H9 (cell line): ENCODE measurements around the gene ZNF214. TPM values are rescaled to one million over a fixed set of nuclear protein-coding genes. Genes with fewer than 3 reads are reported as not detected.

Source experiments
- DNase-seq: peaks from one replicate; pipeline ENCODE4 v3.0.0-alpha.2; 2017
- H2AFZ ChIP-seq: one replicate; pipeline ENCODE4 v1.6.1; 2013; ENCODE audit warnings: mild to moderate bottlenecking, low read length, control low read depth, moderate library complexity
- H2AK5ac ChIP-seq: 2 replicates; pipeline ENCODE4 v1.6.1; 2013; ENCODE audit warnings: low read length, control low read depth, mixed read lengths; ENCODE audit not compliant: insufficient read length
- H2BK120ac ChIP-seq: one replicate; pipeline ENCODE4 v1.6.1; 2013; ENCODE audit warnings: low read depth, mild to moderate bottlenecking, low read length, control low read depth, inconsistent platforms; ENCODE audit not compliant: poor library complexity, severe bottlenecking
- H2BK12ac ChIP-seq: 2 replicates; pipeline ENCODE4 v1.6.1; 2013; ENCODE audit warnings: low read length, control low read depth, mixed read lengths, low read depth; ENCODE audit not compliant: insufficient read length
- H2BK15ac ChIP-seq: 2 replicates; pipeline ENCODE4 v1.6.1; 2013; ENCODE audit warnings: low read depth, low read length, control low read depth
- H2BK20ac ChIP-seq: one replicate; pipeline ENCODE4 v1.6.1; 2013; ENCODE audit warnings: low read depth, mild to moderate bottlenecking, low read length, control low read depth, inconsistent platforms; ENCODE audit not compliant: poor library complexity, severe bottlenecking
- H2BK5ac ChIP-seq: 2 replicates; pipeline ENCODE4 v1.6.1; 2013; ENCODE audit warnings: low read length, control low read depth, mixed read lengths; ENCODE audit not compliant: insufficient read length
- H3K14ac ChIP-seq: 2 replicates; pipeline ENCODE4 v1.6.1; 2013; ENCODE audit warnings: low read length, control low read depth; ENCODE audit not compliant: insufficient read depth
- H3K18ac ChIP-seq: 2 replicates; pipeline ENCODE4 v1.6.1; 2013; ENCODE audit warnings: low read depth, mild to moderate bottlenecking, mixed read lengths, low read length, control low read depth; ENCODE audit not compliant: insufficient read length
- H3K23ac ChIP-seq: 2 replicates; pipeline ENCODE4 v1.6.1; 2013; ENCODE audit warnings: low read length, control low read depth, mixed read lengths, low read depth; ENCODE audit not compliant: insufficient read length
- H3K23me2 ChIP-seq: 2 replicates; pipeline ENCODE4 v1.6.1; 2013; ENCODE audit warnings: low read depth, mild to moderate bottlenecking, mixed read lengths, low read length, control low read depth; ENCODE audit not compliant: insufficient read length, poor library complexity, severe bottlenecking
- H3K27ac ChIP-seq: 2 replicates; pipeline ENCODE4 v1.5.1; 2013; ENCODE audit warnings: low read length, control low read depth, mixed read lengths, low read depth; ENCODE audit not compliant: insufficient read length
- H3K27me3 ChIP-seq: 2 replicates; pipeline ENCODE4 v1.6.1; 2013; ENCODE audit warnings: low read length, control low read depth, inconsistent platforms; ENCODE audit not compliant: insufficient read depth
- H3K4ac ChIP-seq: 2 replicates; pipeline ENCODE4 v1.6.1; 2013; ENCODE audit warnings: low read depth, mild to moderate bottlenecking, control low read depth, inconsistent platforms, low read length, moderate library complexity
- H3K4me1 ChIP-seq: 2 replicates; pipeline ENCODE4 v1.6.1; 2013; ENCODE audit warnings: low read length, control low read depth, inconsistent platforms; ENCODE audit not compliant: insufficient read depth
- H3K4me2 ChIP-seq: 2 replicates; pipeline ENCODE4 v1.6.1; 2013; ENCODE audit warnings: low read length, control low read depth, mixed read lengths; ENCODE audit not compliant: insufficient read length, insufficient read depth
- H3K56ac ChIP-seq: 2 replicates; pipeline ENCODE4 v1.6.1; 2013; ENCODE audit warnings: low read depth, mild to moderate bottlenecking, mixed read lengths, low read length, control low read depth; ENCODE audit not compliant: insufficient read length
- H3K79me1 ChIP-seq: 2 replicates; pipeline ENCODE4 v1.6.1; 2013; ENCODE audit warnings: low read depth, mild to moderate bottlenecking, moderate library complexity, low read length, control low read depth, inconsistent platforms; ENCODE audit not compliant: insufficient read depth, poor library complexity, severe bottlenecking
- H3K79me2 ChIP-seq: 2 replicates; pipeline ENCODE4 v1.6.1; 2013; ENCODE audit warnings: low read length, control low read depth, inconsistent platforms; ENCODE audit not compliant: insufficient read depth
- H3K9ac ChIP-seq: 2 replicates; pipeline ENCODE4 v1.6.1; 2013; ENCODE audit warnings: low read length, control low read depth, mixed read lengths; ENCODE audit not compliant: insufficient read length; ENCODE audit errors: extremely low read depth
- H3K9me3 ChIP-seq: one replicate; pipeline ENCODE4 v1.6.1; 2013; ENCODE audit warnings: low read depth, low read length, inconsistent platforms; ENCODE audit not compliant: control insufficient read depth
- H3T11ph ChIP-seq: one replicate; pipeline ENCODE4 v1.6.1; 2013; ENCODE audit warnings: mild to moderate bottlenecking, low read length, control low read depth, inconsistent platforms
- H4K20me1 ChIP-seq: one replicate; pipeline ENCODE4 v1.6.1; 2013; ENCODE audit not compliant: control insufficient read depth, insufficient read length, insufficient read depth
- H4K5ac ChIP-seq: 2 replicates; pipeline ENCODE4 v1.6.1; 2013; ENCODE audit warnings: low read depth, mild to moderate bottlenecking, mixed read lengths, low read length, control low read depth; ENCODE audit not compliant: insufficient read length
- H4K8ac ChIP-seq: replicated peaks from 2 replicates; pipeline ENCODE4 v1.6.1; 2013; ENCODE audit warnings: low read length, control low read depth, mixed read lengths, low read depth; ENCODE audit not compliant: insufficient read length
- H4K91ac ChIP-seq: 2 replicates; pipeline ENCODE4 v1.6.1; 2013; ENCODE audit warnings: low read depth, mild to moderate bottlenecking, moderate library complexity, mixed read lengths, low read length, control low read depth; ENCODE audit not compliant: insufficient read length
- H3K27ac Mint-ChIP-seq, 3 experiments: 2 replicates in 2 of 3; 3 replicates in 1 of 3; pipeline ENCODE4 v1.8.0; 2020 to 2021; ENCODE audit warnings: mixed read lengths in 3 of 3, mild to moderate bottlenecking in 1 of 3, moderate library complexity in 1 of 3
- H3K27me3 Mint-ChIP-seq: 2 replicates; pipeline ENCODE4 v1.8.0; 2021; ENCODE audit warnings: low read depth, mild to moderate bottlenecking, moderate library complexity, mixed read lengths
- H3K36me3 Mint-ChIP-seq, 3 experiments: 2 replicates in 2 of 3; 3 replicates in 1 of 3; pipeline ENCODE4 v1.8.0; 2020 to 2021; ENCODE audit warnings: low read depth in 3 of 3, mixed read lengths in 3 of 3; ENCODE audit not compliant: insufficient read depth in 1 of 3
- H3K4me1 Mint-ChIP-seq, 2 experiments: 2 replicates each; pipeline ENCODE4 v1.8.0; 2020; ENCODE audit warnings: mixed read lengths in 2 of 2
- H3K4me3 Mint-ChIP-seq, 2 experiments: 2 replicates in 1 of 2; 3 replicates in 1 of 2; pipeline ENCODE4 v1.8.0; 2020 to 2021; ENCODE audit warnings: mild to moderate bottlenecking in 2 of 2, mixed read lengths in 2 of 2, moderate library complexity in 1 of 2
- H3K9me3 Mint-ChIP-seq, 2 experiments: 2 replicates in 1 of 2; 3 replicates in 1 of 2; pipeline ENCODE4 v1.8.0; 2020; ENCODE audit warnings: mild to moderate bottlenecking in 2 of 2, mixed read lengths in 2 of 2, moderate library complexity in 1 of 2
- WGBS: extraction: QIAGEN DNeasy Blood & Tissue Kit; methylation state at CpG from one replicate; pipeline ENCODE4 v1.1.7; 2013; ENCODE audit warnings: missing lambda C conversion rate, low lambda C conversion rate, mixed read lengths; ENCODE audit not compliant: insufficient read length; ENCODE audit errors: extremely low coverage; 5-methylcytosine and 5-hydroxymethylcytosine counted together
- total RNA-seq: library from RNA; stranded (reverse); gene quantifications from 2 replicates; pipeline ENCODE4 v1.2.1, GENCODE V29; 2021
- TF ChIP-seq, protein P1 (sequence below): fragments of 200-600 bp; sonication (generic); conservative IDR thresholded peaks from 3 replicates; pipeline ENCODE4 v1.8.0; 2021; ENCODE audit warnings: antibody characterized with exemption, mild to moderate bottlenecking

ZNF214 gene
- total RNA-seq, 1 experiment from 2014 or later, result 4.0 TPM

DNA sequence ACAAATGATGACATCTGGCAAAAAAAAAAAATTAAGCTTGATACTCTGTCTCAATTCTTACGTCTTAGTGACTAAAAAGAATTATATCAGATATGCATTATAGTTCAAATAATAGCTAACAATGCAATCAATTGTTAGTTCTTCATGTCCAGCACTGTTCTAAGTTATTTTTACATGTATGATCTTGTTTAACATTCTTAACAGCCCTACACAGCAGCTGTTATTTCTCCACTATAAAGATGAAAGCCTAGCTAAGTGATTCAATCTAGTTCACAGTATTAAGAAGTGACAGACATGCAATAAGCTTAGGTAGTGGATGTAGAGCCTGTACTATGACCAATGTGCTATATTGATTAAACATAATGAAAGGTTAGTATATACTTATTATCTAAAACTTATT, 4.1 kb downstream of the ZNF214 start:
- H2AFZ ChIP-seq, result no peak overlapping the region
- no peak overlapping the region for H3K9ac ChIP-seq
- H3K9me3 ChIP-seq, result no peaks in the 10 kb centered on the region
- no peaks in the 10 kb centered on the region for H3K79me1 ChIP-seq
- H3T11ph ChIP-seq, result no peak overlapping the region
- H4K20me1 ChIP-seq, result no peaks in the 10 kb centered on the region
- H4K5ac ChIP-seq, result no peak overlapping the region
- Mint-ChIP-seq H3K4me1 (peaks cover 12 to 13% of the 10 kb centered on the region in 2 experiments), H3K27ac (no peak overlapping the region), H3K4me3 (no peak overlapping the region), H3K36me3 (no peaks in the 10 kb centered on the region; a peak in 1 of 7 replicates), H3K9me3 (no peaks in the 10 kb centered on the region; a peak in 1 of 5 replicates), H3K27me3 (peaks cover 3% of the 10 kb centered on the region)
- no peaks in the 10 kb centered on the region for H3K27me3 ChIP-seq
- H2BK12ac ChIP-seq, result no peak overlapping the region
- no peak overlapping the region for H3K14ac ChIP-seq
- H4K8ac ChIP-seq, result no peak overlapping the region
- no peak overlapping the region for H3K4me2 ChIP-seq
- no peaks in the 10 kb centered on the region for H3K79me2 ChIP-seq
- no peak overlapping the region for H2BK120ac ChIP-seq
- no peak overlapping the region for H2BK15ac ChIP-seq
- H2BK20ac ChIP-seq, result no peak overlapping the region
- no peak overlapping the region for H2BK5ac ChIP-seq
- H3K27ac ChIP-seq, result no peak overlapping the region
- peaks cover 3% of the 10 kb centered on the region for H3K23me2 ChIP-seq
- H2AK5ac ChIP-seq, result no peak overlapping the region
- H3K18ac ChIP-seq, result no peak overlapping the region
- no peak overlapping the region for H3K23ac ChIP-seq
- H3K4ac ChIP-seq, result no peak overlapping the region
- H4K91ac ChIP-seq, result no peak overlapping the region
- DNase-seq, result no peak
- no CpG with 5 or more reads among the region's 1 CpG for WGBS
- TF ChIP-seq, protein P1, sequence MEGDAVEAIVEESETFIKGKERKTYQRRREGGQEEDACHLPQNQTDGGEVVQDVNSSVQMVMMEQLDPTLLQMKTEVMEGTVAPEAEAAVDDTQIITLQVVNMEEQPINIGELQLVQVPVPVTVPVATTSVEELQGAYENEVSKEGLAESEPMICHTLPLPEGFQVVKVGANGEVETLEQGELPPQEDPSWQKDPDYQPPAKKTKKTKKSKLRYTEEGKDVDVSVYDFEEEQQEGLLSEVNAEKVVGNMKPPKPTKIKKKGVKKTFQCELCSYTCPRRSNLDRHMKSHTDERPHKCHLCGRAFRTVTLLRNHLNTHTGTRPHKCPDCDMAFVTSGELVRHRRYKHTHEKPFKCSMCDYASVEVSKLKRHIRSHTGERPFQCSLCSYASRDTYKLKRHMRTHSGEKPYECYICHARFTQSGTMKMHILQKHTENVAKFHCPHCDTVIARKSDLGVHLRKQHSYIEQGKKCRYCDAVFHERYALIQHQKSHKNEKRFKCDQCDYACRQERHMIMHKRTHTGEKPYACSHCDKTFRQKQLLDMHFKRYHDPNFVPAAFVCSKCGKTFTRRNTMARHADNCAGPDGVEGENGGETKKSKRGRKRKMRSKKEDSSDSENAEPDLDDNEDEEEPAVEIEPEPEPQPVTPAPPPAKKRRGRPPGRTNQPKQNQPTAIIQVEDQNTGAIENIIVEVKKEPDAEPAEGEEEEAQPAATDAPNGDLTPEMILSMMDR, result no peak
- H3K56ac ChIP-seq, result no peak overlapping the region
- H3K4me1 ChIP-seq, result no peaks in the 10 kb centered on the region
